GM12878 (cell line): ENCODE results near the gene DNAH8. TPM values are rescaled to one million over a fixed set of nuclear protein-coding genes. Genes with fewer than 3 reads are reported as not detected.

Experiments used
- ATAC-seq: fragments of 200-7000 bp; cut with Tn5 transposase; 3 replicates; pipeline ENCODE4 v1.9.1; 2020; ENCODE audit warnings: mild to moderate bottlenecking, moderate library complexity
- BruUV-seq: library from RNA; stranded (reverse); fragments of 400-500 nt; replicated peaks from 2 replicates; lab custom pipeline; 2021; lab: Mats Ljungman, UMichigan
- CTCF ChIA-PET: fragments of 300-600 bp; sonication (Branson Sonifier 250); formaldehyde crosslinking; extraction: SDS; loops from one replicate; lab custom pipeline; 2021; ENCODE audit warnings: inconsistent platforms; lab: Yijun Ruan, JAX
- POLR2A ChIA-PET: fragments of 350-600 bp; formaldehyde crosslinking; extraction: SDS; loops from one replicate; lab custom pipeline; 2021; ENCODE audit warnings: inconsistent platforms; lab: Charles Lee
- RAD21 ChIA-PET: fragments of 300-600 bp; sonication (Branson Sonifier 250); formaldehyde crosslinking; loops from one replicate; lab custom pipeline; 2023; ENCODE audit warnings: antibody characterized with exemption; ENCODE audit not compliant: unreplicated experiment; lab: Charles Lee
- SMC1A ChIA-PET: fragments of 300-600 bp; sonication (Branson Sonifier 250); formaldehyde crosslinking; loops from one replicate; lab custom pipeline; 2023; ENCODE audit not compliant: unreplicated experiment, uncharacterized antibody; lab: Charles Lee
- DNase-seq: peaks from one replicate; pipeline ENCODE4 v3.0.0-alpha.2; 2011; ENCODE audit warnings: low read depth, low spot score
- FAIRE-seq: peaks from 3 replicates; lab custom pipeline; 2011; peaks lifted over from hg19 to GRCh38; lab: Jason Lieb, UNC
- H2AFZ ChIP-seq: 2 replicates; pipeline ENCODE4 v1.6.0; 2011; ENCODE audit warnings: low read depth, low read length, control low read depth; ENCODE audit not compliant: control insufficient read depth
- H3K27ac ChIP-seq: 2 replicates; pipeline ENCODE4 v1.5.1; 2011; ENCODE audit warnings: control low read depth; ENCODE audit not compliant: control insufficient read depth, insufficient read depth
- H3K27me3 ChIP-seq, 2 experiments: replicated peaks in 1 of 2; 2 replicates each; pipeline versions ENCODE4 v1.6.0 to v1.6.1; 2011; ENCODE audit warnings: low read length in 1 of 2; ENCODE audit not compliant: control insufficient read depth in 2 of 2, insufficient read depth in 2 of 2
- H3K36me3 ChIP-seq, 2 experiments: 2 replicates each; pipeline ENCODE4 v1.5.1; 2011; ENCODE audit warnings: low read length in 1 of 2; ENCODE audit not compliant: control insufficient read depth in 2 of 2, insufficient read depth in 2 of 2
- H3K4me1 ChIP-seq: 2 replicates; pipeline ENCODE4 v1.6.1; 2011; ENCODE audit warnings: mild to moderate bottlenecking, low read length, moderate library complexity, mixed read lengths; ENCODE audit not compliant: control insufficient read depth, insufficient read depth
- H3K4me2 ChIP-seq: 2 replicates; pipeline ENCODE4 v1.6.0; 2011; ENCODE audit warnings: control low read depth; ENCODE audit not compliant: control insufficient read depth, insufficient read depth
- H3K4me3 ChIP-seq: fragments of 200-600 bp; sonication (generic); 2 replicates; pipeline ENCODE4 v1.5.1; 2016
- H3K79me2 ChIP-seq: 2 replicates; pipeline ENCODE4 v1.6.0; 2011; ENCODE audit warnings: low read length; ENCODE audit not compliant: control insufficient read depth, insufficient read depth
- H3K9ac ChIP-seq: 2 replicates; pipeline ENCODE4 v1.8.0; 2011; ENCODE audit warnings: low read length, control low read depth, mixed read lengths; ENCODE audit not compliant: control insufficient read depth, insufficient read depth
- H3K9me3 ChIP-seq: replicated peaks from 3 replicates; pipeline ENCODE4 v1.5.1; 2011; ENCODE audit warnings: mild to moderate bottlenecking, low read length; ENCODE audit not compliant: control insufficient read depth, insufficient read depth
- H4K20me1 ChIP-seq: 2 replicates; pipeline ENCODE4 v1.6.0; 2011; ENCODE audit not compliant: control insufficient read depth, insufficient read depth
- ASH2L ChIP-seq: fragments of 300-600, 200-600 bp; sonication (generic); IDR thresholded peaks from 2 replicates; pipeline ENCODE4 v1.6.1; 2017; ENCODE audit warnings: low read depth, mild to moderate bottlenecking, borderline replicate concordance
- EZH2 ChIP-seq: IDR thresholded peaks from 2 replicates; pipeline ENCODE4 v1.6.1; 2012; ENCODE audit warnings: low read depth, mild to moderate bottlenecking, control low read depth, inconsistent platforms, low read length, borderline replicate concordance; ENCODE audit not compliant: control insufficient read depth
- WRNIP1 ChIP-seq: IDR thresholded peaks from 2 replicates; pipeline ENCODE4 v1.6.1; 2011; ENCODE audit warnings: low read depth, low read length, improper control_type of control experiment, borderline replicate concordance
- ZBED1 ChIP-seq: IDR thresholded peaks from 2 replicates; pipeline ENCODE4 v1.6.1; 2016; ENCODE audit warnings: borderline replicate concordance
- WGBS: methylation state at CpG from one replicate; pipeline ENCODE4 v1.1.6; 2016; ENCODE audit warnings: low lambda C conversion rate; ENCODE audit not compliant: insufficient replicate concordance, insufficient coverage; ENCODE audit errors: missing lambda C conversion rate; 5-methylcytosine and 5-hydroxymethylcytosine counted together
- in situ Hi-C: fragments of 300-500 bp; cut with MboI; formaldehyde crosslinking; loops from 9 replicates; pipeline ENCODE4 v1.14.3; 2018; ENCODE audit warnings: mixed read lengths
- intact Hi-C: fragments of 100-400 bp; cut with micrococcal nuclease; formaldehyde crosslinking; loops from one replicate; pipeline ENCODE4 v1.14.2; 2022; ENCODE audit not compliant: unreplicated experiment
- polyA plus RNA-seq, 11 experiments: library from polyadenylated mRNA; depleted of rRNA in 4 of 11; unstranded in 6 of 11; stranded (reverse) in 5 of 11; fragments of >200 nt; fragmentation: Nextera tagmentation in 4 of 11; fragmentation: Illumina TruSeq in 1 of 11; extraction: Ambion mirVana in 4 of 11; extraction: Trizol in 1 of 11; gene quantifications; 1 replicate in 1 of 11; 2 replicates in 10 of 11; pipeline versions ENCODE4 v1.2.1 to v1.2.3, GENCODE V29; 2011 to 2016; ENCODE audit warnings: inconsistent platforms in 2 of 11, missing spikeins in 2 of 11, low read depth in 1 of 11
- total RNA-seq, 4 experiments: library from RNA; depleted of rRNA in 3 of 4; stranded (reverse); fragments of >200 nt in 3 of 4; fragmentation: Illumina TruSeq in 1 of 4; extraction: Trizol in 1 of 4; gene quantifications; 2 replicates each; pipeline versions ENCODE4 v1.2.1 to v1.2.3, GENCODE V29; 2013 to 2021
- TF ChIP-seq, protein P1 (sequence below): fragments of 450-650 bp; IDR thresholded peaks from 2 replicates; pipeline ENCODE4 v1.6.1; 2017; ENCODE audit warnings: mild to moderate bottlenecking

DNAH8 gene
- total and polyA plus RNA-seq, 10 of the 15 experiments (the other 5 are each of a cell fraction or from before 2014, with no cell fraction given), result 0.02 to 0.34 (median 0.10) TPM; not detected in 3

DNA sequence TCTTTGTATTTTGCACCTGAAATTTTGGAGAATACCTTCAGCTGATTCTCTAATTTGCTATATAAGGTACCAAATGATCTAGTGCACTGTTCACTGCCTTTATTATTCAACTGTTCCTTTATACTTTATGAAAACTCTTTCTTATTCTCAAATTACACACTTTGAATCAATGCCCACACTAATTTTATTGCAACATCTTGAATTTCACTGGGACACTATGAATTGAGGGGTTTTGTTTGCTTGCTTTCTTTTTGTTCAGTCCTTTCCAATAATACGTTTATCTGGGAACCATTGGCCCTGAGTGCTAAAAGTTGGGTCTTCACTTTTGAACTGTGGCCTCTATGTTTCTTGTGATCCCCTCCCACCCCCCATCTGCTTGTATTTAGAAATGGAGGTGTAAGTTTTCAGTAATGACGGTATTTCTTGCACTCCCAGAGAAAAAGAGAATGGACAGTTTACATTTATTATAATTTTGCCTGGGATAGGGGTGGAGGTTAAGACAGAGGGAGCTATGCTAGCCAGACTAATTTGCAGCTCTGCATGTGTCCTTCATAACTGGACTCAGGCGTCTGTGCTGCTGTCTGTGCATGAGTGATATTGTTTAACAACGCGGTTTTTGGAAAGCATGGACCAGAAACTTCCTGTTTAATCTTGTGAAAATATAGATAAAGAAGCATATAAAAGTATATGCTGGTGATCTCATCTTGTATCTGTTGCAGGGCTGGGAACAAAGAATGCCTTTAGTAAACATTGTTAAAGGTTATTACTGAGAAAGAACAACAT is 98.1 kb downstream of the DNAH8 start (continued):
- TF ChIP-seq WRNIP1, result no peak

DNA sequence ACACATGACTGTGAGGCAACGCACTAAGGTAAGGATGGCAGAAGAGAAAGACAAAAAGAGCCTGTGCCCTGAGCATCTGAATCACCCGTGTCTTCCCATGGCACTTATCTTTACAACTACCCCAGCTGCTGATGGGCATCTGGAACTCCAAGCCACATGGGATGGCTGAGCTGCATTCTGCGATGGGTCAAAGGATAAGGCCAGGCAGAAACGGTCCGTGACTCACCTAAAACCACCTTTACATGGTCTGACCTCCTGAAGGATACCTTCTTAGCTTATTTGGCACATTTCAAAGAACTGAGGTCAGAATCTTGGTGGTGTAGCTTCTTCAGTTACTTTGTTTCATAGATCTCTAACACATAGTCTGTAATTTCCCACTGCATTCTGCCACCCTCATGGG is 99.7 kb downstream of the DNAH8 start:
- no peak for DNase-seq
- Histone ChIP-seq H3K9ac (no peak overlapping the region), H3K4me2 (no peak overlapping the region), H2AFZ (no peak overlapping the region), H3K4me3 (no peak overlapping the region), H3K79me2 (no peaks in the 10 kb centered on the region), H3K27ac (no peak overlapping the region), H3K9me3 (no peaks in the 10 kb centered on the region), H3K36me3 (no peaks in the 10 kb centered on the region), H4K20me1 (no peaks in the 10 kb centered on the region), H3K27me3 (no peaks in the 10 kb centered on the region; a peak in 1 of 4 replicates), H3K4me1 (no peaks in the 10 kb centered on the region)
- no TSS peak for BruUV-seq
- ChIA-PET CTCF (no interaction called here), POLR2A (interaction anchor here (0.6 kb wide), 1 partner anchor 789 kb away, joined by 4 read pairs; no protein-coding TSS in a partner anchor), RAD21 (no interaction called here), SMC1A (interaction anchor here (0.5 to 1.0 kb wide), 2 partner anchors 16 to 182 kb away, joined by 3 read pairs; no protein-coding TSS in a partner anchor)
- ATAC-seq, result no peak
- in situ Hi-C loops, result no loop called here
- 79% methylated on average over 5 of the region's 5 CpGs for WGBS
- intact Hi-C loops, result no loop called here
- FAIRE-seq, result no peak
- TF ChIP-seq EZH2 (no peak), ZBED1 (no peak), ASH2L (no peak)
- TF ChIP-seq, protein P1, sequence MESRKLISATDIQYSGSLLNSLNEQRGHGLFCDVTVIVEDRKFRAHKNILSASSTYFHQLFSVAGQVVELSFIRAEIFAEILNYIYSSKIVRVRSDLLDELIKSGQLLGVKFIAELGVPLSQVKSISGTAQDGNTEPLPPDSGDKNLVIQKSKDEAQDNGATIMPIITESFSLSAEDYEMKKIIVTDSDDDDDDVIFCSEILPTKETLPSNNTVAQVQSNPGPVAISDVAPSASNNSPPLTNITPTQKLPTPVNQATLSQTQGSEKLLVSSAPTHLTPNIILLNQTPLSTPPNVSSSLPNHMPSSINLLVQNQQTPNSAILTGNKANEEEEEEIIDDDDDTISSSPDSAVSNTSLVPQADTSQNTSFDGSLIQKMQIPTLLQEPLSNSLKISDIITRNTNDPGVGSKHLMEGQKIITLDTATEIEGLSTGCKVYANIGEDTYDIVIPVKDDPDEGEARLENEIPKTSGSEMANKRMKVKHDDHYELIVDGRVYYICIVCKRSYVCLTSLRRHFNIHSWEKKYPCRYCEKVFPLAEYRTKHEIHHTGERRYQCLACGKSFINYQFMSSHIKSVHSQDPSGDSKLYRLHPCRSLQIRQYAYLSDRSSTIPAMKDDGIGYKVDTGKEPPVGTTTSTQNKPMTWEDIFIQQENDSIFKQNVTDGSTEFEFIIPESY, result no peak
